Body of pancreas (tissue), 4 donors: ENCODE results near the gene IGFBP7. TPM values are rescaled to one million over a fixed set of nuclear protein-coding genes. Genes with fewer than 3 reads are reported as not detected.
A peak's percentile ranks its signal among the peaks of the same experiment; 100 is the strongest.

Experiments used
- ATAC-seq: fragments of 150-250 bp; one replicate; pipeline ENCODE4 v1.9.1; 2016
- DNase-seq, 4 donors: peaks; one replicate each; pipeline ENCODE4 v3.0.0-alpha.2; 2019
- H3K27ac ChIP-seq, 4 donors: fragments of 200-600 bp; sonication (generic); 1 replicate in 3 of 4; 2 replicates in 1 of 4; pipeline versions ENCODE4 v1.5.1 to v1.6.1; 2016 to 2019; ENCODE audit warnings: mild to moderate bottlenecking in 1 of 4, mixed read lengths in 1 of 4, moderate library complexity in 1 of 4
- H3K27me3 ChIP-seq, 2 donors: fragments of 200-600 bp; sonication (generic); one replicate each; pipeline ENCODE4 v1.6.0; 2016; ENCODE audit warnings: mild to moderate bottlenecking in 1 of 2
- H3K36me3 ChIP-seq, 2 donors: fragments of 200-600 bp; sonication (generic); replicated peaks in 1 of 2; 2 replicates each; pipeline ENCODE4 v1.5.1; 2016; ENCODE audit warnings: low read depth in 2 of 2; ENCODE audit not compliant: insufficient read depth in 1 of 2
- H3K4me1 ChIP-seq: fragments of 200-600 bp; sonication (generic); one replicate; pipeline ENCODE4 v1.6.0; 2016
- H3K4me3 ChIP-seq, 2 donors: fragments of 200-600 bp; sonication (generic); 1 replicate in 1 of 2; 2 replicates in 1 of 2; pipeline ENCODE4 v1.5.1; 2016 to 2019
- H3K9me3 ChIP-seq, 3 donors: fragments of 200-600 bp; sonication (generic); 1 replicate in 2 of 3; 2 replicates in 1 of 3; pipeline ENCODE4 v1.5.1; 2016
- POLR2A ChIP-seq, 3 donors: fragments of 450-650 bp; IDR thresholded peaks; one replicate each; pipeline ENCODE4 v1.6.1; 2016; ENCODE audit warnings: antibody characterized with exemption in 3 of 3, mild to moderate bottlenecking in 2 of 3
- WGBS, 2 donors: methylation state at CpG; one replicate each; pipeline ENCODE4 v1.1.5; 2017; 5-methylcytosine and 5-hydroxymethylcytosine counted together
- intact Hi-C: fragments of 100-400 bp; cut with DNase I; formaldehyde crosslinking; loops from one replicate; pipeline ENCODE4 v1.15.1; 2023
- total RNA-seq, 2 donors: library from RNA; depleted of rRNA; stranded (reverse); fragments of >200 nt; gene quantifications; one replicate each; pipeline ENCODE4 v1.1.0, GENCODE V29; 2016
- TF ChIP-seq, protein P1 (sequence below), 7 experiments: fragments of 450-650 bp in 4 of 7; fragments of 200-600 bp in 3 of 7; sonication (generic) in 3 of 7; IDR thresholded peaks; one replicate each; pipeline ENCODE4 v1.5.1; 2016 to 2019; ENCODE audit warnings: antibody characterized with exemption in 7 of 7

The IGFBP7 gene
- total RNA-seq, 2 donors from 2014 or later = 758 to 1,249 TPM

DNA sequence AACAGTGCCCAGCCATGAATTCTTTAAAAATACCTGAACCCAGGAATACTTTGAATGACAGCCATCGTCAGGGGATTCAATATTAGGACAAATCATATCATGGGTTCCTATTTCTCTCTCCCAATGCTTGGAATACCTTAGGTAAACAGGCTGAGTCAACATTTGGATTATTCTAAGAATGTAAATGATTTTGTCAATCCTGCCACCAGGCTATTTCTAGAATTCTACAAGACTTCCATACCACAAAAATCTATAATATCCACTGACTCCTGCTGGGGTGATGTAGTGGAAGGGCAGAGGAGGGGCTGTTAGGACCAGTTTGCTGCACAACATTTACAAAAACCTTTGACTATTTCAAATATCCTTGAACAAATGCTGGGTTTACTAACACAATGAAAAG, 65.2 kb downstream of the IGFBP7 start:
- H3K36me3 ChIP-seq = no peaks in the 10 kb centered on the region
- no peak overlapping the region for H3K4me3 ChIP-seq
- H3K9me3 ChIP-seq = no peaks in the 10 kb centered on the region
- ATAC-seq (no peak), DNase-seq (no peak)
- no peaks in the 10 kb centered on the region for H3K27me3 ChIP-seq
- 53 to 61% methylated on average over 1 of the region's 1 CpG for WGBS, 2 donors
- H3K4me1 ChIP-seq = no peaks in the 10 kb centered on the region
- intact Hi-C loops = no loop called here
- H3K27ac ChIP-seq = peak overlapping the region in 1 of 4 donors; percentile 49
- TF ChIP-seq, protein P1, sequence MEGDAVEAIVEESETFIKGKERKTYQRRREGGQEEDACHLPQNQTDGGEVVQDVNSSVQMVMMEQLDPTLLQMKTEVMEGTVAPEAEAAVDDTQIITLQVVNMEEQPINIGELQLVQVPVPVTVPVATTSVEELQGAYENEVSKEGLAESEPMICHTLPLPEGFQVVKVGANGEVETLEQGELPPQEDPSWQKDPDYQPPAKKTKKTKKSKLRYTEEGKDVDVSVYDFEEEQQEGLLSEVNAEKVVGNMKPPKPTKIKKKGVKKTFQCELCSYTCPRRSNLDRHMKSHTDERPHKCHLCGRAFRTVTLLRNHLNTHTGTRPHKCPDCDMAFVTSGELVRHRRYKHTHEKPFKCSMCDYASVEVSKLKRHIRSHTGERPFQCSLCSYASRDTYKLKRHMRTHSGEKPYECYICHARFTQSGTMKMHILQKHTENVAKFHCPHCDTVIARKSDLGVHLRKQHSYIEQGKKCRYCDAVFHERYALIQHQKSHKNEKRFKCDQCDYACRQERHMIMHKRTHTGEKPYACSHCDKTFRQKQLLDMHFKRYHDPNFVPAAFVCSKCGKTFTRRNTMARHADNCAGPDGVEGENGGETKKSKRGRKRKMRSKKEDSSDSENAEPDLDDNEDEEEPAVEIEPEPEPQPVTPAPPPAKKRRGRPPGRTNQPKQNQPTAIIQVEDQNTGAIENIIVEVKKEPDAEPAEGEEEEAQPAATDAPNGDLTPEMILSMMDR (IDR thresholded peaks at IDR 0.05) = no peak
- TF ChIP-seq POLR2A (IDR thresholded peaks at IDR 0.05) = no peak

DNA sequence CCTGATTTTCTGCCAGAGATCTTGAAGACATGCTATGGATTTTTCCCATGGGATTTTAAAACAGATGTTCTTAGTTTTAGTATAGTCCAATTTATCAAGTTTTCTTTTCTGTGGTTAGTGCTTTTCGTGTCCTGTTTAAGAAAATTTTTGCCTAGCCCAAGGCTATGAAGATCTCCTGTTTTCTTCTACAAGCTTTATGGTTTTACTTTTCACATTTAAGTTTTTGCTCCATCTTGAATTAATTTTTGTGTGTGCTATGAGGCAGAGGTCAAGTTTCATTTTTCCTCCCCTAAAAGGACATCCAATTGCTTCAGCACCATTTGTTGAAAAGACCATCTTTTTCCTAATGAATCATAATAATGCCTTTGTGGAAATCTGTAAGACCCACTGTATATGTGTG, 65.9 kb downstream of the IGFBP7 start:
- peak overlapping the region in 2 of 4 donors; percentile 49 to 66 for H3K27ac ChIP-seq
- no peaks in the 10 kb centered on the region for H3K27me3 ChIP-seq
- 71 to 85% methylated on average over 1 of the region's 1 CpG for WGBS, 2 donors
- TF ChIP-seq POLR2A (IDR thresholded peaks at IDR 0.05) = no peak
- TF ChIP-seq, protein P1 (IDR thresholded peaks at IDR 0.05) = no peak
- no peaks in the 10 kb centered on the region for H3K9me3 ChIP-seq
- no peaks in the 10 kb centered on the region for H3K4me1 ChIP-seq
- ATAC-seq (no peak), DNase-seq (no peak)
- no peaks in the 10 kb centered on the region for H3K36me3 ChIP-seq
- intact Hi-C loops = no loop called here
- no peak overlapping the region for H3K4me3 ChIP-seq

DNA sequence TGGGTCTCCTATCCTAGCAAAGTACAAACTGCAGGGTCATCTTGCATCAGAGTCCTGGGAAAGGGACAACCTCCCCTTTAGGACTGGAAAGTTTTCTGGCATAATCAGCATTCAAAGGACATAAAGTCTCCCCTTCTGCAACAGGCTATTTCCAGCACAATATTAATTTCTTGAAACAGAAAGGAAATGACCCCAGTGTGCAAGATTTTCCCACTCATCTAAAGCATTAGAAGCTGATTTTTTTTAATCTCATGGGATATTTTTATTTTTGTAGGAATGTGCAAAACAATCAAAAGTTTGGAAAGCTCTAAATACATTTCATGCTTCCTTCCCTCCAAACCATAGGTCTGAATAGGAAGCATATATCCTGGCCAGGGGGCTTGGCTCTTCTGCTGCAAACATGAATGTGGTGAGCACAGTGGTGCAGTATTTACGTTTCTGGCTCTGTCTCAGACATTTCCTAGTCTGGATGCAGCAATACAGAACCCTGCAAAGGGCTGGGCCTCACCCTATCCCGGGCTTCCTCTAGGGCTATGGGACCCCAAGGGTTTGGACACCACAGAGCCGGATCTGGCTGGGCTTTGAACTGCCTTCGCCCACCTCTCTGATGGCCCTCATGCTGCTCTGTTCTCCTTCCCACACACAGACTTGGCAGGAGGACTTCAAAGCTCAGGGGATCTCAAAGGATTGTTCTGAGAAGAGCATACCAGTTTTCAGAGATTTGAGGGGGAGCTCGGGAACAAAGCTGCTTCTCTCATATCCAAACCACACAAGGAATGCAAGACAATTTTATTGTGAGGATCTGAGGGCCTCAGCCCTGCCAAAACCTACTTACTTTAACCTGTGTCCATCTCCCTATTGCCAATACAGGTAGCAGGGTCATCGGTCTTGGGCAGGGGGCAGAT, 66.6 kb downstream of the IGFBP7 start:
- Histone ChIP-seq H3K4me3 (no peak overlapping the region), H3K27me3 (no peaks in the 10 kb centered on the region), H3K27ac (peak overlapping the region in 2 of 4 donors; percentile 49 to 66), H3K9me3 (no peaks in the 10 kb centered on the region), H3K36me3 (no peaks in the 10 kb centered on the region), H3K4me1 (no peaks in the 10 kb centered on the region)
- TF ChIP-seq, protein P1 (IDR thresholded peaks at IDR 0.05) = no peak
- no peak for TF ChIP-seq POLR2A (IDR thresholded peaks at IDR 0.05)
- intact Hi-C loops = no loop called here
- ATAC-seq (peak; percentile 58), DNase-seq (peak in 1 of 4 donors; percentile 23)
- 54 to 57% methylated on average over 6 of the region's 6 CpGs for WGBS, 2 donors

DNA sequence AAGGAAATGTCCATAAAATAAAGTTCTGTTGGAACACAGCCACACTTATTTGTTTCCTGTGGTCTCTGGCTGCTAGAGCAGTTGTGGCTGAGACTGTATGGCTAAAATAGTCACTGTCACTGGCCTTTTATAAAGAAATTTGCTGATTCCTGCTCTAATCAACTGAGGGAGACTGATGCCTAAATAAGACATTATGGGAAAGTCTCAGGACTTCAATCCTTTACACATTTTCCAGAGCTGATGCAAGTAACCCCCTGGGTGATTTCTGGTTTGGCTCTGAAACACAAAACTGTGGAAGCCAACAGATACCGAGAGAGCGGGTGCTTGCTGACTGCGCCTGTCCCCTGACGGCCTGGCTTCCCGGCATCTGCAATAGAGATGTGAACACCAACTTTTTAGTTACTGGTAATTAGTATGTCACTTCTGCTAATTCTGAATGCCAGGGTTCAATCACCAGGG, 67.4 kb downstream of the IGFBP7 start:
- peak in 1 of 4 donors; percentile 25 for DNase-seq
- intact Hi-C loops = no loop called here

More for the DNA sequence above, 67.4 kb downstream of the IGFBP7 start:
- H3K9me3 ChIP-seq = no peaks in the 10 kb centered on the region
- H3K27me3 ChIP-seq = no peaks in the 10 kb centered on the region
- H3K36me3 ChIP-seq = no peaks in the 10 kb centered on the region
- H3K4me3 ChIP-seq = no peak overlapping the region
- 83 to 94% methylated on average over 5 of the region's 5 CpGs for WGBS, 2 donors
- TF ChIP-seq, protein P1 (IDR thresholded peaks at IDR 0.05) = no peak
- no peak for TF ChIP-seq POLR2A (IDR thresholded peaks at IDR 0.05)
- H3K27ac ChIP-seq = peak overlapping the region in 2 of 4 donors; percentile 31 to 49
- ATAC-seq = peak; percentile 14
- peaks cover 3% of the 10 kb centered on the region for H3K4me1 ChIP-seq
